Astrocyte of the spinal cord (primary cell): ENCODE measurements around the gene PPP1R9B.
A peak's percentile ranks its signal among the peaks of the same experiment; 100 is the strongest.

Source experiments
- DNase-seq: peaks from one replicate; pipeline ENCODE4 v3.0.0; 2011; ENCODE audit warnings: low read depth, low spot score
- H3K4me3 ChIP-seq: 2 replicates; pipeline ENCODE4 v1.5.1; 2011; ENCODE audit warnings: low read depth, mild to moderate bottlenecking, low read length, moderate library complexity
- in situ Hi-C: cut with HindIII; loops from 2 replicates; pipeline ENCODE4 v1.10.0; 2017; ENCODE audit warnings: low sequenced_read_pairs
- TF ChIP-seq, protein P1 (sequence below): IDR thresholded peaks from 2 replicates; pipeline ENCODE4 v1.5.1; 2012; ENCODE audit warnings: low read depth, mild to moderate bottlenecking, low read length, inconsistent platforms

The PPP1R9B gene

DNA sequence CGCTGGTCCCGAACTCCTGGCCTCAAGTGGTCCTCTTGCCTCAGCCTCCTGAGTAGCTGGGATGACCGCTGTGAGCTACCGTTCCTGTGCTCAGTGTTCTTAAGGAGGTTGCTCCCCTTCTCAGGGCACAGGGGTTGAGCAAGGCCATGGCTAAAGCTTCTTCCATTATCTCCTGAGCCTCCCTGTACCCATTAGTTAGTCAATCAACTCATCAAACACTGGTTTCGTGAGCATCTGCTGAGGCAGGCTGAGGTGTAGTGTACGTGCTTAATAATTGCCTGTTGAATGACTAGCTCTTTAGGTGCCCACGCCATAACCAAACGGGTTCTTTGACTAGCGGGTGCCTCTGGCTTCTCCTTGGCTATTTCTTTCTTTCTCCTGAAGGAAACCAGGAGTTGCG lies 27.0 kb upstream of the PPP1R9B start:
- H3K4me3 ChIP-seq: no peak overlapping the region

DNA sequence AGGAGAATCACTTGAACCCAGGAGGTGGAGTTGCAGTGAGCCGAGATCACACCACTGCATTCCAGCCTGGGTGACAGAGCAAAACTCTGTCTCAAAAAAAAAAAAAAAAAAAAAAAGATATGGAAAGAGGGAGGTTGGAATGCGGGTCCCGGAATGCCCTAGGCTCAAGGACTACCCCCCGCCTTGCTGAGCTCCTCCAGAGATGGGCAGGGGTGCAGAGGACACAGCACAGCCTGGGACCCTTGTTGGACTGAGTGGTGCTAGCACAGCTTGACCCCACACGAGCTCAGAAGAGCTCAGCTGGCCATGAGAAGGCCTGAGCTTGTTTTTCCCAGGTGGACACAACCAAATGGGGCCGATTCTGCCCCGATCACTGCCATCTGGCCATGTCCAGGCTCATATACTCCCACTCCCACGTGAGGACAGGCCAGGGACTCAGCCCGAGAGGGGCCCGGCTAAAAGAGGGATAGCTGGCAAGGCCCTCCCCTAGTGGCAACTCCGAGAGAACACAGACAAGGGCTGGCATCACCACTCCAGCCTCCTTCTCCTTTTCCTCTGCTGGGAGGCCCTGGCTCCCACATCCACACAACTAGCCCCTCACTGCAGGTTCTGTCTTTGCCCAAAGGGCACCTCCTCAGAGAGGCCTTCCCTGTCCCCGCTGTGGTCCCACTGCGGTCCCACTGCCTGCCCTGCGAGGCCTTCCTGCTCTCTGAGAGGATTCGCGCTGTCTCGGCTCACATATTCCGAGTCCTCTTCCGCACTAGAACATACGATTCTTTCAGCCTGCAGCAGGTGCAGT lies 26.3 kb upstream of the PPP1R9B start:
- in situ Hi-C loops: no loop called here
- no peak for DNase-seq
- TF ChIP-seq, protein P1, sequence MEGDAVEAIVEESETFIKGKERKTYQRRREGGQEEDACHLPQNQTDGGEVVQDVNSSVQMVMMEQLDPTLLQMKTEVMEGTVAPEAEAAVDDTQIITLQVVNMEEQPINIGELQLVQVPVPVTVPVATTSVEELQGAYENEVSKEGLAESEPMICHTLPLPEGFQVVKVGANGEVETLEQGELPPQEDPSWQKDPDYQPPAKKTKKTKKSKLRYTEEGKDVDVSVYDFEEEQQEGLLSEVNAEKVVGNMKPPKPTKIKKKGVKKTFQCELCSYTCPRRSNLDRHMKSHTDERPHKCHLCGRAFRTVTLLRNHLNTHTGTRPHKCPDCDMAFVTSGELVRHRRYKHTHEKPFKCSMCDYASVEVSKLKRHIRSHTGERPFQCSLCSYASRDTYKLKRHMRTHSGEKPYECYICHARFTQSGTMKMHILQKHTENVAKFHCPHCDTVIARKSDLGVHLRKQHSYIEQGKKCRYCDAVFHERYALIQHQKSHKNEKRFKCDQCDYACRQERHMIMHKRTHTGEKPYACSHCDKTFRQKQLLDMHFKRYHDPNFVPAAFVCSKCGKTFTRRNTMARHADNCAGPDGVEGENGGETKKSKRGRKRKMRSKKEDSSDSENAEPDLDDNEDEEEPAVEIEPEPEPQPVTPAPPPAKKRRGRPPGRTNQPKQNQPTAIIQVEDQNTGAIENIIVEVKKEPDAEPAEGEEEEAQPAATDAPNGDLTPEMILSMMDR: peak; percentile 7
- H3K4me3 ChIP-seq: no peak overlapping the region

More for the DNA sequence above, 27.0 kb upstream of the PPP1R9B start:
- TF ChIP-seq, protein P1: no peak
- no peak for DNase-seq
- in situ Hi-C loops: no loop called here

DNA sequence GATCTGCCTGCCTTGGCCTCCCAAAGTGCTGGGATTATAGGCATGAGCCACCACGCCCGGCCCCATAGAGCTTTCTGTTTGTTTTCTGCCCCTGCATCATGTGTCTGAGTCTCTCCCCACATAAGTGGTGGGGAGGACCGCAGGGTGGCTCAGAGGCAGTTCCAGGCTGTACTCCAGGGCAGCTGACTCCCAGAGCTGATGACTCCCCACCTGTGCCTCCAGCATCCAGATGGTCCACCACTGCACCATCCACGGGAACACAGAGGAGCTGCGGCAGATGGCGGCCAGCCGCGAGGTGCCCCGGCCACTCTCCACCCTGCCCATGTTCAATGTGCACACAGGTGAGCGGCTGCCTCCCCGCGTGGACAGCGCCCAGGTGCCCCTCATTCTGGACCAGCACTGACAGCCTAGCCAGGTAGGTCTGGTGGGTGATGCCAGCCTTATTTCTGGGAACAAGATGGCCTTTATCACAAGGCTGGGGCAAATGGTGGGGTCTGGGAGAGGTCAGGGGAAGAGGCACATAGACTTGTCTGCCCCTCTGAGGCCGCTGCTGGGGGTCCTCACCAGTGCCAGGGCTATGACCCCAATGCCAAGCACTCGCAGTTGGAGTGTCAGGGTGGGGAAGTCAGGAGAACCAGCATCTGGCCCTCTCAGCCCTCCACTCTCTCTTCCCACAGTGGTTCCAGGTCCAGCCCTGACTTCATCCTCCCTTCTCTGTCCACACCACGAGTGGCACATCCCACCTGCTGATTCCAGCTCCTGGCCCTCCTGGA lies 24.7 kb upstream of the PPP1R9B start:
- TF ChIP-seq, protein P1: no peak
- DNase-seq: no peak
- H3K4me3 ChIP-seq: no peak overlapping the region
- in situ Hi-C loops: no loop called here

DNA sequence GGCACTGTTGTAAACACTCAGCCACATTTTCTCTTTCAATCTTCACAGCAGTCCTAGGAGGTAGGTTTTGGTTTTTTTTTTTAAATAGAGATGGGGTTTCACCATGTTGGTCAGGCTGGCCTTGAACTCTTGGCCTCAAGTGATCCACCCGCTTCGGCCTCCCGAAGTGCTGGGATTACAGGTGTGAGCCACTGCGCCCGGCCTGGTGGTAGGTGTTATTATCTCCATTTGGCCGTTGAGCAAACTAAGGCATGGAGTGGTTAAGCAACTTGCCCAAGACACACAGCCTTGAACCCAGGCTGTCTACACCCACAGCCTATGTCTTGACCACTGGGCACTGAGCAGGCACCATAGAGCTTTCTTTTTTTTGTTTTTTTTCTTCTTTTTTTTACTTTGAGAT lies 24.0 kb upstream of the PPP1R9B start:
- DNase-seq: no peak
- TF ChIP-seq, protein P1: no peak
- in situ Hi-C loops: no loop called here
- H3K4me3 ChIP-seq: no peak overlapping the region

DNA sequence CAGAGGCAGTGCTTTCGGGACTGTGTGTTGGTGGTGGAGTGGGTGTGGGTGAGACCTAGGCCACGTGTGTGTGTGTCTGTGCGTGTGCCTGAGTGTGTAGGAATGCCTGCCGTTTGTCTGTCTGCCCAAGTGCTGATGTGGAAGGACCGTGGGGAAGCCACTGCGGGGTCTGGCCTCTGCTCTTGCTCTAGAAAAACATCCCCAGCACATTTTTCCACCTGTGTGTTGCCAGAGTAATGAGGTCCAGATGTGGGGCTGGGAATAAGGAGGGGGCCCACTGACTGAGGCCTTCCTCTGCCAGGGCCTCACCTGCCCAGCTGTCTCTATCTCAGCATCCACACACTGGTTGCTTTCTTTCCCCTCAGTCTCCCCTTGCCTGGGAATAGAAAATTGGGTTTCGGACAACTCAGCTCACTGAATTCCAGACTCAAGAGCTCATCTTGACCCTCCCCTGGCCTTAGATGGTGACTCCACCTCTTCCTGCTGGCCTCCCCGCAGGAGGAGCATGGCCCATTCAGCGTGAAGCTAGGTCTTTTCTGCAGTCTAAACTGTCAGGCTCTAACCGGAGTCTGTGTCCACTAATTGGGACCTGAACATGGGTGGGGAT lies 23.0 kb upstream of the PPP1R9B start:
- DNase-seq: peak; percentile 93
- TF ChIP-seq, protein P1: no peak
- in situ Hi-C loops: no loop called here
- H3K4me3 ChIP-seq: no peak overlapping the region

DNA sequence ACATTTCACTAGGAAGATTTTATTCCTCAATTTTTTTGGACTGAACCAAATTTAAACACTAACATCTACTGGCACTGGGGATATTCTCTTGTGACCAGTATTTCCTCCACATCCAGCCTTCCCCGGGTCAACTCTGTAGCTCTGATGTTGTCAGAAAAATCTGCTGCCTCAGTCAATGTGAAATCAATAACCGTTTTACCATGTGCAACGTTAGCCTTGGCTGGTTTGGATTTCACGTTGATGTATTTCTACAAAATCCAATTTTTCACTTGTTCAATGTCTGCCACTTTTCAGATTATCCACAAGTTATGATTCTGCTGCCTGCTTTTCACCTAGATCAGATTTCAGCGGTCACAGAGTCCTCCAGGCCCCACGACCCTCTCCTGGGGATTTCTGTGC lies 22.5 kb upstream of the PPP1R9B start:
- no peak overlapping the region for H3K4me3 ChIP-seq
- in situ Hi-C loops: no loop called here
- TF ChIP-seq, protein P1: no peak
- DNase-seq: no peak
